Stimulated activated CD4-positive, alpha-beta T cell treated with anti-CD3 and anti-CD28 coated beads, Interleukin-15, amount 100 ng/mL, for 48 hours (primary cell): ENCODE results near the gene PIEZO2.
"Not testable (repeated sequence)": the region's sequence is repeated elsewhere in the genome, so short reads cannot be mapped to it uniquely, and the experiment has no call there.

Experiments used
- DNase-seq, 2 donors: peaks; one replicate each; pipeline ENCODE4 v3.0.0-alpha.2; 2020; ENCODE audit warnings: low read depth in 2 of 2

The PIEZO2 gene

GRCh38 chr18:10620670-10621329 is 528.6 kb downstream of the PIEZO2 start:
- DNase-seq: not testable (repeated sequence)
